K562 (cell line): ENCODE results near the gene GPATCH3. TPM values are rescaled to one million over a fixed set of nuclear protein-coding genes. Genes with fewer than 3 reads are reported as not detected.

ENCODE experiments used
- CBX8 ChIP-seq: fragments of 200-600 bp; sonication (generic); IDR thresholded peaks from 2 replicates; pipeline ENCODE4 v1.6.1; 2012; ENCODE audit warnings: borderline replicate concordance, mixed run types, low read depth, mild to moderate bottlenecking, moderate library complexity, mixed read lengths, low read length, control low read depth, inconsistent platforms; ENCODE audit not compliant: poor library complexity, severe bottlenecking; ENCODE audit errors: extremely low read depth
- CXXC5 ChIP-seq: fragments of 250-450 bp; sonication (Bioruptor Pico); IDR thresholded peaks from 2 replicates; pipeline ENCODE4 v1.8.0; 2022; ENCODE audit warnings: inconsistent platforms, mild to moderate bottlenecking, moderate library complexity
- HOXB6 ChIP-seq: fragments of 250-450 bp; sonication (Bioruptor Pico); IDR thresholded peaks from 2 replicates; pipeline ENCODE4 v1.5.1; 2022; ENCODE audit warnings: mild to moderate bottlenecking, borderline replicate concordance
- JUND ChIP-seq, 2 experiments: IDR thresholded peaks; 2 replicates in 1 of 2; 3 replicates in 1 of 2; pipeline ENCODE4 v1.6.1; 2011; ENCODE audit warnings: borderline replicate concordance in 2 of 2, low read depth in 2 of 2, low read length in 2 of 2, improper control_type of control experiment in 1 of 2, missing biosample characterization in 1 of 2, missing genetic modification characterization in 1 of 2, missing genetic modification reagents in 1 of 2
- NBN ChIP-seq: fragments of 450-650 bp; IDR thresholded peaks from 2 replicates; pipeline ENCODE4 v1.6.1; 2016; ENCODE audit warnings: low read depth, mild to moderate bottlenecking
- POLR2AphosphoS2 ChIP-seq: IDR thresholded peaks from 2 replicates; pipeline ENCODE4 v1.6.1; 2012; ENCODE audit warnings: low read length, improper control_type of control experiment
- RBM15 ChIP-seq: fragments of 200-400 bp; formaldehyde crosslinking; IDR thresholded peaks from 2 replicates; pipeline ENCODE4 v1.6.1; 2018; ENCODE audit warnings: mild to moderate bottlenecking, low read length, moderate library complexity; ENCODE audit not compliant: insufficient read depth
- SIN3A ChIP-seq, 2 experiments: fragments of 150-350 bp in 1 of 2; IDR thresholded peaks; 2 replicates each; pipeline ENCODE4 v1.6.1; 2011 to 2016; ENCODE audit warnings: borderline replicate concordance in 2 of 2, low read depth in 2 of 2, low read length in 2 of 2, mild to moderate bottlenecking in 2 of 2, moderate library complexity in 2 of 2; ENCODE audit not compliant: control insufficient read depth in 1 of 2
- TEAD4 ChIP-seq, 2 experiments: sonication (generic) in 1 of 2; formaldehyde crosslinking in 1 of 2; IDR thresholded peaks; 2 replicates each; pipeline versions ENCODE4 v1.6.1 to v1.8.0; 2012 to 2022; ENCODE audit warnings: borderline replicate concordance in 1 of 2, inconsistent platforms in 1 of 2, low read length in 1 of 2, mild to moderate bottlenecking in 1 of 2, missing genetic modification reagents in 1 of 2
- ZNF184 ChIP-seq: sonication (generic); formaldehyde crosslinking; IDR thresholded peaks from 2 replicates; pipeline ENCODE4 v1.5.0; 2020; ENCODE audit warnings: missing genetic modification reagents
- ZNF79 ChIP-seq: fragments of 250-450 bp; sonication (Bioruptor Pico); IDR thresholded peaks from 2 replicates; pipeline ENCODE4 v1.4.0; 2020; ENCODE audit warnings: low read depth, mild to moderate bottlenecking, moderate library complexity
- polyA plus RNA-seq, 8 experiments: library from polyadenylated mRNA; depleted of rRNA in 4 of 8; stranded (reverse) in 5 of 8; unstranded in 3 of 8; fragments of >200 nt; fragmentation: Nextera tagmentation in 2 of 8; fragmentation: Illumina TruSeq in 1 of 8; extraction: Ambion mirVana in 2 of 8; extraction: Trizol in 1 of 8; gene quantifications; 2 replicates each; pipeline versions ENCODE4 v1.2.1 to v1.2.3, GENCODE V29; 2011 to 2014; ENCODE audit warnings: inconsistent platforms in 1 of 8, missing spikeins in 1 of 8
- total RNA-seq, 7 experiments: library from RNA; depleted of rRNA in 6 of 7; stranded (reverse); fragments of >200 nt in 6 of 7; fragmentation: Illumina TruSeq in 2 of 7; extraction: Trizol in 2 of 7; gene quantifications; 2 replicates each; pipeline versions ENCODE4 v1.2.1 to v1.2.3, GENCODE V29; 2011 to 2021; ENCODE audit warnings: low replicate concordance in 1 of 7
- TF ChIP-seq, protein P1 (sequence below): fragments of 450-650 bp; IDR thresholded peaks from 2 replicates; pipeline ENCODE4 v1.6.1; 2016; ENCODE audit warnings: missing biosample characterization, missing genetic modification characterization
- TF ChIP-seq, protein P2 (sequence below): fragments of 250-450 bp; sonication (Bioruptor Pico); IDR thresholded peaks from 2 replicates; pipeline ENCODE4 v1.4.0; 2020
- TF ChIP-seq, protein P3 (sequence below): fragments of 150-350 bp; IDR thresholded peaks from 2 replicates; pipeline ENCODE4 v1.6.1; 2014; ENCODE audit warnings: low read depth, mild to moderate bottlenecking, low read length, borderline replicate concordance

Gene GPATCH3
- total and polyA plus RNA-seq, 9 of the 15 experiments (the other 6 are each of a cell fraction or from before 2014, with no cell fraction given) = 1.6 to 23.0 (median 13.3) TPM

DNA sequence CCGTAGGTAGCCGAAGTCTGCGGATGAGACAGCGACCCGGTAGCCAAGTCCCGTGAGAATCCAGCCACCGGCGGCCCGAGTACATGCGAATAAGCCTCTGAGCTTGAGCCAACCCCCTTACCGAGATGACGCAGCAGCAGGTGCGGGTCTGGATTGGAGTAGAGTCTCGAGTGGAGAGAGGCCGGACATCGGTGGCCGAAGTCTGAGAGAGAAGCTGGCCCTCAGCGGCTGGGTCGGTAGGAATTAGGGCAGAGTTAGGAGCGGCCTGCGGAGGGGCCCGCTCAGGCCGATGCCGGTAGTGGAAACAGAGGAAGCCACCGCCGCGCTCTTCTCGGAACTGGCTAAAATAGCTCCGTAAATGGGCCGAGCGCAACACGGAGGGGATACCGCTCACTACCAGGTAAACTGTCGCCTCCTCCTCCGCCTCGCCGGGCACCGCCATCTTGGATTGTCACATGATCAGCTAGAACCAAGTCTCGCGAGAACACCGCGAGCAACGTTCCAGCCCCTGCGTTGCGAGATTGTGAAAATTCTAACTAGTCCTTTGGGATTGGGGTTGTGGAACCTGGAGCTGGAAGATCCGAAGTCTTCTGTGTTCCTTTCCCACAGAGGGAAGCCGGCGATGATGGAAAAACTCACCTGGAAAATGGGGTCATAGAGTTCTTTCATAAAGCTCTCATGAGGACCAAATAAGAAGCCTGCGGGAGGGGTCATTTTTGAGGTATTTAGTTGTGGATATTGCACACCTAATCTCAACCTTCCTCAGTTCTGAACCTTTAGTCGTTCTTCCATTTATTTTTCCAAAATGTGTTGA lies at the start of gene GPATCH3 (continued):
- TF ChIP-seq RBM15 (no peak), TEAD4 (IDR thresholded peaks at IDR 0.05; ENCODE audit: low read length) (peak; percentile 59), TEAD4 (CRISPR knock-in tag; IDR thresholded peaks at IDR 0.05; ENCODE audit: borderline replicate concordance) (no peak), ZNF184 (CRISPR knock-in tag) (no peak), CXXC5 (CRISPR knock-in tag) (peak; percentile 82), POLR2AphosphoS2 (peak; percentile 83; the same call in 1 of the 2 replicates), SIN3A (IDR thresholded peaks at IDR 0.05; ENCODE audit: borderline replicate concordance in 2 of 2, control insufficient read depth in 1 of 2, low read depth in 2 of 2, low read length in 2 of 2) (peak; percentile 96 to 99), ZNF79 (CRISPR knock-in tag) (0 out of 2 replicates have a peak, but pooled peaks have one; percentile 20), HOXB6 (no peak), CBX8 (no peak), JUND (IDR thresholded peaks at IDR 0.05; ENCODE audit: borderline replicate concordance, low read depth, low read length) (no peak; the same call in 1 of the 2 replicates), JUND (tag; IDR thresholded peaks at IDR 0.05; ENCODE audit: borderline replicate concordance, low read depth, low read length) (peak; percentile 12; the same call in 2 of the 3 replicates), NBN (0 out of 2 replicates have a peak, but pooled peaks have one; percentile 41)
- TF ChIP-seq, protein P1, sequence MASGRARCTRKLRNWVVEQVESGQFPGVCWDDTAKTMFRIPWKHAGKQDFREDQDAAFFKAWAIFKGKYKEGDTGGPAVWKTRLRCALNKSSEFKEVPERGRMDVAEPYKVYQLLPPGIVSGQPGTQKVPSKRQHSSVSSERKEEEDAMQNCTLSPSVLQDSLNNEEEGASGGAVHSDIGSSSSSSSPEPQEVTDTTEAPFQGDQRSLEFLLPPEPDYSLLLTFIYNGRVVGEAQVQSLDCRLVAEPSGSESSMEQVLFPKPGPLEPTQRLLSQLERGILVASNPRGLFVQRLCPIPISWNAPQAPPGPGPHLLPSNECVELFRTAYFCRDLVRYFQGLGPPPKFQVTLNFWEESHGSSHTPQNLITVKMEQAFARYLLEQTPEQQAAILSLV (tag) = no peak
- TF ChIP-seq, protein P2, sequence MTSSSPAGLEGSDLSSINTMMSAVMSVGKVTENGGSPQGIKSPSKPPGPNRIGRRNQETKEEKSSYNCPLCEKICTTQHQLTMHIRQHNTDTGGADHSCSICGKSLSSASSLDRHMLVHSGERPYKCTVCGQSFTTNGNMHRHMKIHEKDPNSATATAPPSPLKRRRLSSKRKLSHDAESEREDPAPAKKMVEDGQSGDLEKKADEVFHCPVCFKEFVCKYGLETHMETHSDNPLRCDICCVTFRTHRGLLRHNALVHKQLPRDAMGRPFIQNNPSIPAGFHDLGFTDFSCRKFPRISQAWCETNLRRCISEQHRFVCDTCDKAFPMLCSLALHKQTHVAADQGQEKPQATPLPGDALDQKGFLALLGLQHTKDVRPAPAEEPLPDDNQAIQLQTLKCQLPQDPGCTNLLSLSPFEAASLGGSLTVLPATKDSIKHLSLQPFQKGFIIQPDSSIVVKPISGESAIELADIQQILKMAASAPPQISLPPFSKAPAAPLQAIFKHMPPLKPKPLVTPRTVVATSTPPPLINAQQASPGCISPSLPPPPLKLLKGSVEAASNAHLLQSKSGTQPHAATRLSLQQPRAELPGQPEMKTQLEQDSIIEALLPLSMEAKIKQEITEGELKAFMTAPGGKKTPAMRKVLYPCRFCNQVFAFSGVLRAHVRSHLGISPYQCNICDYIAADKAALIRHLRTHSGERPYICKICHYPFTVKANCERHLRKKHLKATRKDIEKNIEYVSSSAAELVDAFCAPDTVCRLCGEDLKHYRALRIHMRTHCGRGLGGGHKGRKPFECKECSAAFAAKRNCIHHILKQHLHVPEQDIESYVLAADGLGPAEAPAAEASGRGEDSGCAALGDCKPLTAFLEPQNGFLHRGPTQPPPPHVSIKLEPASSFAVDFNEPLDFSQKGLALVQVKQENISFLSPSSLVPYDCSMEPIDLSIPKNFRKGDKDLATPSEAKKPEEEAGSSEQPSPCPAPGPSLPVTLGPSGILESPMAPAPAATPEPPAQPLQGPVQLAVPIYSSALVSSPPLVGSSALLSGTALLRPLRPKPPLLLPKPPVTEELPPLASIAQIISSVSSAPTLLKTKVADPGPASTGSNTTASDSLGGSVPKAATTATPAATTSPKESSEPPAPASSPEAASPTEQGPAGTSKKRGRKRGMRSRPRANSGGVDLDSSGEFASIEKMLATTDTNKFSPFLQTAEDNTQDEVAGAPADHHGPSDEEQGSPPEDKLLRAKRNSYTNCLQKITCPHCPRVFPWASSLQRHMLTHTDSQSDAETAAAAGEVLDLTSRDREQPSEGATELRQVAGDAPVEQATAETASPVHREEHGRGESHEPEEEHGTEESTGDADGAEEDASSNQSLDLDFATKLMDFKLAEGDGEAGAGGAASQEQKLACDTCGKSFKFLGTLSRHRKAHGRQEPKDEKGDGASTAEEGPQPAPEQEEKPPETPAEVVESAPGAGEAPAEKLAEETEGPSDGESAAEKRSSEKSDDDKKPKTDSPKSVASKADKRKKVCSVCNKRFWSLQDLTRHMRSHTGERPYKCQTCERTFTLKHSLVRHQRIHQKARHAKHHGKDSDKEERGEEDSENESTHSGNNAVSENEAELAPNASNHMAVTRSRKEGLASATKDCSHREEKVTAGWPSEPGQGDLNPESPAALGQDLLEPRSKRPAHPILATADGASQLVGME (CRISPR knock-in tag) = 0 out of 2 replicates have a peak, but pooled peaks have one; percentile 55
- TF ChIP-seq, protein P3, sequence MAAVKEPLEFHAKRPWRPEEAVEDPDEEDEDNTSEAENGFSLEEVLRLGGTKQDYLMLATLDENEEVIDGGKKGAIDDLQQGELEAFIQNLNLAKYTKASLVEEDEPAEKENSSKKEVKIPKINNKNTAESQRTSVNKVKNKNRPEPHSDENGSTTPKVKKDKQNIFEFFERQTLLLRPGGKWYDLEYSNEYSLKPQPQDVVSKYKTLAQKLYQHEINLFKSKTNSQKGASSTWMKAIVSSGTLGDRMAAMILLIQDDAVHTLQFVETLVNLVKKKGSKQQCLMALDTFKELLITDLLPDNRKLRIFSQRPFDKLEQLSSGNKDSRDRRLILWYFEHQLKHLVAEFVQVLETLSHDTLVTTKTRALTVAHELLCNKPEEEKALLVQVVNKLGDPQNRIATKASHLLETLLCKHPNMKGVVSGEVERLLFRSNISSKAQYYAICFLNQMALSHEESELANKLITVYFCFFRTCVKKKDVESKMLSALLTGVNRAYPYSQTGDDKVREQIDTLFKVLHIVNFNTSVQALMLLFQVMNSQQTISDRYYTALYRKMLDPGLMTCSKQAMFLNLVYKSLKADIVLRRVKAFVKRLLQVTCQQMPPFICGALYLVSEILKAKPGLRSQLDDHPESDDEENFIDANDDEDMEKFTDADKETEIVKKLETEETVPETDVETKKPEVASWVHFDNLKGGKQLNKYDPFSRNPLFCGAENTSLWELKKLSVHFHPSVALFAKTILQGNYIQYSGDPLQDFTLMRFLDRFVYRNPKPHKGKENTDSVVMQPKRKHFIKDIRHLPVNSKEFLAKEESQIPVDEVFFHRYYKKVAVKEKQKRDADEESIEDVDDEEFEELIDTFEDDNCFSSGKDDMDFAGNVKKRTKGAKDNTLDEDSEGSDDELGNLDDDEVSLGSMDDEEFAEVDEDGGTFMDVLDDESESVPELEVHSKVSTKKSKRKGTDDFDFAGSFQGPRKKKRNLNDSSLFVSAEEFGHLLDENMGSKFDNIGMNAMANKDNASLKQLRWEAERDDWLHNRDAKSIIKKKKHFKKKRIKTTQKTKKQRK = peak; percentile 43; the same call in 1 of the 2 replicates
